ENCODE data around the gene CPLX3. TPM values are rescaled to one million over a fixed set of nuclear protein-coding genes. Genes with fewer than 3 reads are reported as not detected.

Gene CPLX3
- total and polyA plus RNA-seq, 7 experiments from 2014 or later = 0.27 to 0.60 TPM; not detected in 5

GRCh38 chr15:74864296-74864695 is 37.9 kb downstream of the CPLX3 start:
- Mint-ChIP-seq H3K4me1 (peaks cover 45 to 77% (median 55%) of the 10 kb centered on the region in 7 donors), H3K9me3 (peaks cover 0 to 4% (median 0%) of the 10 kb centered on the region in 11 donors), H3K4me3 (peak overlapping the region in 8 of 10 donors; percentile 6 to 60 (median 53)), H3K27me3 (no peaks in the 10 kb centered on the region), H3K27ac (peak overlapping the region; percentile 60 to 92 (median 78)), H3K36me3 (peaks cover 0 to 33% (median 11%) of the 10 kb centered on the region in 5 donors)
- Histone ChIP-seq H3K4me3 (ENCODE audit: low read length) (no peak overlapping the region), H3K36me3 (ENCODE audit: control insufficient read depth in 2 of 3, insufficient read depth in 3 of 3, low read length in 3 of 3) (no peaks in the 10 kb centered on the region), H3K9me3 (ENCODE audit: control insufficient read depth in 2 of 3, low read length in 3 of 3) (no peaks in the 10 kb centered on the region), H3K27me3 (ENCODE audit: control insufficient read depth in 2 of 2, insufficient read depth in 2 of 2, low read length in 2 of 2) (no peaks in the 10 kb centered on the region), H3K27ac (ENCODE audit: low read depth, low read length) (peak overlapping the region; percentile 35), H3K4me1 (ENCODE audit: control insufficient read depth in 2 of 2, insufficient read depth in 2 of 2, low read length in 2 of 2) (peaks cover 37 to 53% of the 10 kb centered on the region in 2 donors)
- intact Hi-C loops (cut with micrococcal nuclease) = no loop called here
- POLR2A ChIA-PET = interaction anchor here (1.1 kb wide), 1 partner anchor 10 kb away, joined by 4 read pairs; no protein-coding TSS in a partner anchor
- CTCF ChIA-PET = interaction anchor here (1.6 kb wide), 1 partner anchor 37 kb away, joined by 5 read pairs; no protein-coding TSS in a partner anchor
- no peak for ATAC-seq
- no peak for DNase-seq

DNA sequence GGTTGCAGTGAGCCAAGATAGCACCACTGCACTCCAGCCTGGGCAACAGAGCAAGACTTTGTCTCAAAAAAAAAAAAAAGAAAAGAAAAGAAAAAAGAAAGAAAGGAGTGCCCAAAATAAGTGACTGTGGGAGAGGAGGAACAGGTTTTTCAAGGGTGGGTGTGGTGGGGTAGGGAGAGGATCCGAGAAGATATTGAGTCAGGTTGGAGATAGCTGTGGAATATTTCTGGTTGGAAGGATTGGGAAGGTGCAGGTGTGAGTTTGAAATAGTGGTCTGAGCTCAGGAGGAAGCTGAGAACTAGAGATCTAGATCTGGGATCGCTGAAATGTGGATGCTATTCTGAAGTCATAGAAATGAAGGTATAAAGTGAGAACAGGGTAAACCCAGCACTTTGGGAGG is 38.9 kb downstream of the CPLX3 start:
- H3K9me3 ChIP-seq (ENCODE audit: control insufficient read depth in 2 of 3, low read length in 3 of 3) = no peaks in the 10 kb centered on the region
- no peaks in the 10 kb centered on the region for H3K27me3 ChIP-seq (ENCODE audit: control insufficient read depth in 2 of 2, insufficient read depth in 2 of 2, low read length in 2 of 2)
- H3K27ac Mint-ChIP-seq = peak overlapping the region; percentile 30 to 95 (median 80)
- POLR2A ChIA-PET = interaction anchor here (0.5 to 1.6 kb wide), 2 partner anchors 13 to 22 kb away, joined by 3 read pairs; no protein-coding TSS in a partner anchor
- peaks cover 53 to 81% (median 60%) of the 10 kb centered on the region in 7 donors for H3K4me1 Mint-ChIP-seq
- H3K36me3 Mint-ChIP-seq = peaks cover 0 to 40% (median 11%) of the 10 kb centered on the region in 5 donors
- DNase-seq (no peak), ATAC-seq (no peak)
- no peaks in the 10 kb centered on the region for H3K36me3 ChIP-seq (ENCODE audit: control insufficient read depth in 2 of 3, insufficient read depth in 3 of 3, low read length in 3 of 3)
- CTCF ChIA-PET = interaction anchor here (0.6 kb wide), 1 partner anchor 88 kb away, joined by 3 read pairs; no protein-coding TSS in a partner anchor
- H3K4me1 ChIP-seq (ENCODE audit: control insufficient read depth in 2 of 2, insufficient read depth in 2 of 2, low read length in 2 of 2) = peaks cover 44 to 55% of the 10 kb centered on the region in 2 donors
- H3K4me3 ChIP-seq (ENCODE audit: low read length) = no peak overlapping the region
- intact Hi-C loops (cut with micrococcal nuclease) = no loop called here
- H3K4me3 Mint-ChIP-seq = peak overlapping the region in 8 of 10 donors; percentile 15 to 100 (median 58)
- H3K27ac ChIP-seq (ENCODE audit: low read depth, low read length) = peak overlapping the region; percentile 53
- H3K27me3 Mint-ChIP-seq = no peaks in the 10 kb centered on the region
- H3K9me3 Mint-ChIP-seq = peaks cover 0 to 4% (median 0%) of the 10 kb centered on the region in 11 donors

GRCh38 chr15:74866090-74866489 is 39.7 kb downstream of the CPLX3 start:
- Mint-ChIP-seq H3K27me3 (no peaks in the 10 kb centered on the region), H3K36me3 (peaks cover 0 to 43% (median 11%) of the 10 kb centered on the region in 5 donors), H3K9me3 (peaks cover 0 to 4% (median 0%) of the 10 kb centered on the region in 11 donors), H3K4me1 (peaks cover 60 to 89% (median 68%) of the 10 kb centered on the region in 7 donors), H3K4me3 (peak overlapping the region in 9 of 10 donors; percentile 12 to 100 (median 37)), H3K27ac (peak overlapping the region in 8 of 9 donors; percentile 48 to 95 (median 84))
- ChIA-PET CTCF (no interaction called here), POLR2A (interaction anchor here (1.6 kb wide), 1 partner anchor 14 kb away, joined by 3 read pairs; no protein-coding TSS in a partner anchor)
- no peak overlapping the region for H3K4me3 ChIP-seq (ENCODE audit: low read length)
- DNase-seq (no peak), ATAC-seq (no peak)
- no peaks in the 10 kb centered on the region for H3K36me3 ChIP-seq (ENCODE audit: control insufficient read depth in 2 of 3, insufficient read depth in 3 of 3, low read length in 3 of 3)
- peak overlapping the region; percentile 27 for H3K27ac ChIP-seq (ENCODE audit: low read depth, low read length)
- no peaks in the 10 kb centered on the region for H3K9me3 ChIP-seq (ENCODE audit: control insufficient read depth in 2 of 3, low read length in 3 of 3)
- H3K27me3 ChIP-seq (ENCODE audit: control insufficient read depth in 2 of 2, insufficient read depth in 2 of 2, low read length in 2 of 2) = no peaks in the 10 kb centered on the region
- peaks cover 51 to 62% of the 10 kb centered on the region in 2 donors for H3K4me1 ChIP-seq (ENCODE audit: control insufficient read depth in 2 of 2, insufficient read depth in 2 of 2, low read length in 2 of 2)
- intact Hi-C loops (cut with micrococcal nuclease) = no loop called here

DNA sequence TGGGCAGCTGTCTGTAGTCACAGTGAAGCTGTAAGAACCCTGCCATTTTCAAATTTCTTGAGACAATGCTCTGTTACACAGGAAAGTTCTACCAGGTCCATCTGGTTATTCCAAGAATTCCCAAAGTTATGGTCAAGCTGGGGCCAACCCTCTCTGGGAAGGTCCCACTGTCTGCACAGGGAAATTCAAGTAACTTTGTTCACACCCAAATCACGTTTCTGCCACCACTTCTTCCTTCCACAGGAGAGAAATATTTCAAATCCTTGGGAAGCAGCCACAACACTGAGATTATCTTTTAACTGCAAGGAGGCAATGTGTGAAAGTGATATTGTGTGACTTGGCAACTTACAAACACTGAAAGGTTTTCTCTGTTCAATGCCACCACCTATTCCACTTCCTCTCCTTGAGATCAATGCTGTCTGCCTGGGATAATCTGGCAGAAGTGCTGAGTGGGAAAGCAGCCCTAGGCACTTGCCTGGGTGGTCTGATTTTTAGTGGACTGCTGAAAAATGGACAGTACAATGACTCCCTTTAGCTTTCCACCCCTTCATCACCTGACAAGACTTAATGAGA is 41.1 kb downstream of the CPLX3 start:
- peaks cover 63 to 70% of the 10 kb centered on the region in 2 donors for H3K4me1 ChIP-seq (ENCODE audit: control insufficient read depth in 2 of 2, insufficient read depth in 2 of 2, low read length in 2 of 2)
- H3K27ac ChIP-seq (ENCODE audit: low read depth, low read length) = peak overlapping the region; percentile 41
- H3K27me3 ChIP-seq (ENCODE audit: control insufficient read depth in 2 of 2, insufficient read depth in 2 of 2, low read length in 2 of 2) = no peaks in the 10 kb centered on the region
- H3K36me3 Mint-ChIP-seq = peaks cover 2 to 46% (median 13%) of the 10 kb centered on the region in 5 donors
- DNase-seq = no peak
- ChIA-PET CTCF (interaction anchor here (0.6 to 5.0 kb wide), 6 partner anchors 9 to 88 kb away, joined by 3 to 30 read pairs (median 6); no protein-coding TSS in a partner anchor), POLR2A (interaction anchor here (0.8 to 5.1 kb wide), 9 partner anchors 9 to 34 kb away, joined by 3 to 45 read pairs (median 6); partner anchors contain the start of genes MPI and ULK3)
- H3K27me3 Mint-ChIP-seq = no peaks in the 10 kb centered on the region
- H3K36me3 ChIP-seq (ENCODE audit: control insufficient read depth in 2 of 3, insufficient read depth in 3 of 3, low read length in 3 of 3) = peaks cover 0 to 1% (median 0%) of the 10 kb centered on the region in 3 experiments
- H3K4me3 Mint-ChIP-seq = peak overlapping the region; percentile 63 to 100 (median 74)
- peaks cover 0 to 4% (median 0%) of the 10 kb centered on the region in 11 donors for H3K9me3 Mint-ChIP-seq
- H3K4me3 ChIP-seq (ENCODE audit: low read length) = peak overlapping the region; percentile 26
- no peaks in the 10 kb centered on the region for H3K9me3 ChIP-seq (ENCODE audit: control insufficient read depth in 2 of 3, low read length in 3 of 3)
- peaks cover 63 to 91% (median 73%) of the 10 kb centered on the region in 7 donors for H3K4me1 Mint-ChIP-seq
- intact Hi-C loops (cut with micrococcal nuclease) = no loop called here
- ATAC-seq = no peak
- H3K27ac Mint-ChIP-seq = peak overlapping the region; percentile 58 to 99 (median 83)

- ATAC-seq (peak; percentile 19), DNase-seq (no peak)
- Histone ChIP-seq H3K4me3 (ENCODE audit: low read length) (peak overlapping the region; percentile 26), H3K9me3 (ENCODE audit: control insufficient read depth in 2 of 3, low read length in 3 of 3) (no peaks in the 10 kb centered on the region), H3K27ac (ENCODE audit: low read depth, low read length) (peak overlapping the region; percentile 41), H3K36me3 (ENCODE audit: control insufficient read depth in 2 of 3, insufficient read depth in 3 of 3, low read length in 3 of 3) (peaks cover 0 to 6% (median 0%) of the 10 kb centered on the region in 3 experiments), H3K4me1 (ENCODE audit: control insufficient read depth in 2 of 2, insufficient read depth in 2 of 2, low read length in 2 of 2) (peaks cover 63 to 70% of the 10 kb centered on the region in 2 donors), H3K27me3 (ENCODE audit: control insufficient read depth in 2 of 2, insufficient read depth in 2 of 2, low read length in 2 of 2) (no peaks in the 10 kb centered on the region)
- H3K4me1 Mint-ChIP-seq = peaks cover 67 to 92% (median 77%) of the 10 kb centered on the region in 7 donors
- peaks cover 5 to 50% (median 18%) of the 10 kb centered on the region in 5 donors for H3K36me3 Mint-ChIP-seq
- peaks cover 0 to 4% (median 0%) of the 10 kb centered on the region in 11 donors for H3K9me3 Mint-ChIP-seq
- intact Hi-C loops (cut with micrococcal nuclease) = no loop called here
- ChIA-PET CTCF (interaction anchor here (0.8 to 5.0 kb wide), 4 partner anchors 10 to 33 kb away, joined by 4 to 30 read pairs (median 8); no protein-coding TSS in a partner anchor), POLR2A (interaction anchor here (0.8 to 5.1 kb wide), 9 partner anchors 9 to 38 kb away, joined by 3 to 45 read pairs (median 7); partner anchors contain the start of genes FAM219B, MPI and ULK3)
- H3K4me3 Mint-ChIP-seq = peak overlapping the region; percentile 63 to 100 (median 74)
- H3K27me3 Mint-ChIP-seq = no peaks in the 10 kb centered on the region
- peak overlapping the region; percentile 58 to 99 (median 83) for H3K27ac Mint-ChIP-seq
Observed at GRCh38 chr15:74868059-74868458, 41.6 kb downstream of the CPLX3 start.

DNA sequence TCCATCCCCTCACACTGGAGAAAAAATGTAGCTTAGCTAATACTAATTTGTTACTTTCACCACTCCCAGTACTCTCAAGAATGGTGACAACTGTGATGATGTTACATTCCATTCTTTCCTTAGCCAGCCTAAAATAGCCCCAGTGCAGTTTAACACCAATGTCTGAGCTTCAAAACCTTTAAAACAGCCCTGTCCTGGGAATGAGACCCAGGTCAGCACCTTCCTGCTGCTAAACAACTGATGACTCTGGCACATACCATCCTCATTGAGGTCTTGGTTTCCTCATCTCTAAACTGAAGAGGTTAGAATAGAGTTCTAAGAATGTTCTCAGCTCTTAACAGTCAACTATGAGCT is 42.9 kb downstream of the CPLX3 start:
- peaks cover 0 to 7% (median 0%) of the 10 kb centered on the region in 3 experiments for H3K36me3 ChIP-seq (ENCODE audit: control insufficient read depth in 2 of 3, insufficient read depth in 3 of 3, low read length in 3 of 3)
- no peaks in the 10 kb centered on the region for H3K9me3 ChIP-seq (ENCODE audit: control insufficient read depth in 2 of 3, low read length in 3 of 3)
- peak overlapping the region; percentile 72 to 100 (median 88) for H3K4me3 Mint-ChIP-seq

More for the DNA sequence above, 42.9 kb downstream of the CPLX3 start:
- Histone ChIP-seq H3K27me3 (ENCODE audit: control insufficient read depth in 2 of 2, insufficient read depth in 2 of 2, low read length in 2 of 2) (no peaks in the 10 kb centered on the region), H3K27ac (ENCODE audit: low read depth, low read length) (peak overlapping the region; percentile 64), H3K4me1 (ENCODE audit: control insufficient read depth in 2 of 2, insufficient read depth in 2 of 2, low read length in 2 of 2) (peaks cover 63 to 66% of the 10 kb centered on the region in 2 donors), H3K4me3 (ENCODE audit: low read length) (no peak overlapping the region)
- peaks cover 56 to 90% (median 78%) of the 10 kb centered on the region in 7 donors for H3K4me1 Mint-ChIP-seq
- intact Hi-C loops (cut with micrococcal nuclease) = no loop called here
- ATAC-seq (no peak), DNase-seq (no peak)
- peak overlapping the region; percentile 22 to 99 (median 90) for H3K27ac Mint-ChIP-seq
- H3K27me3 Mint-ChIP-seq = no peaks in the 10 kb centered on the region
- H3K36me3 Mint-ChIP-seq = peaks cover 5 to 45% (median 16%) of the 10 kb centered on the region in 5 donors
- ChIA-PET CTCF (interaction anchor here (0.6 to 5.0 kb wide), 6 partner anchors 22 to 98 kb away, joined by 5 to 30 read pairs (median 6); no protein-coding TSS in a partner anchor), POLR2A (interaction anchor here (0.9 to 5.1 kb wide), 10 partner anchors 8 to 87 kb away, joined by 3 to 45 read pairs (median 9); partner anchors contain the start of genes CSK, FAM219B, MPI and ULK3)
- H3K9me3 Mint-ChIP-seq = peaks cover 0 to 4% (median 0%) of the 10 kb centered on the region in 11 donors
